H1 (cell line): ENCODE measurements around the gene TMEM108. TPM values are rescaled to one million over a fixed set of nuclear protein-coding genes. Genes with fewer than 3 reads are reported as not detected.

Experiments
- CEBPB ChIP-seq: IDR thresholded peaks from 2 replicates; pipeline ENCODE4 v1.6.1; 2012; ENCODE audit warnings: low read depth, low read length
- KDM4A ChIP-seq: IDR thresholded peaks from one replicate; pipeline ENCODE4 v1.7.1; 2012; ENCODE audit warnings: low read depth, mild to moderate bottlenecking, moderate library complexity, low read length, inconsistent platforms; ENCODE audit not compliant: severe bottlenecking
- SIX5 ChIP-seq: IDR thresholded peaks from 2 replicates; pipeline ENCODE4 v1.6.1; 2011; ENCODE audit warnings: mild to moderate bottlenecking, low read depth, low read length
- SP1 ChIP-seq: IDR thresholded peaks from 2 replicates; pipeline ENCODE4 v1.6.1; 2011; ENCODE audit warnings: low read depth, low read length
- SP2 ChIP-seq: IDR thresholded peaks from 2 replicates; pipeline ENCODE4 v1.6.1; 2012; ENCODE audit warnings: mild to moderate bottlenecking, low read length, inconsistent platforms
- TCF12 ChIP-seq: IDR thresholded peaks from 2 replicates; pipeline ENCODE4 v1.6.1; 2011; ENCODE audit warnings: low read depth, mild to moderate bottlenecking, low read length
- polyA plus RNA-seq, 7 experiments: library from polyadenylated mRNA; depleted of rRNA in 3 of 7; stranded (reverse) in 5 of 7; unstranded in 2 of 7; fragments of >200 nt in 5 of 7; fragments of 200-250 nt in 2 of 7; gene quantifications; 1 replicate in 5 of 7; 2 replicates in 1 of 7; 4 replicates in 1 of 7; pipeline versions ENCODE4 v1.2.1 to v1.2.3, GENCODE V29; 2011 to 2013; ENCODE audit warnings: missing spikeins in 2 of 7, mixed read lengths in 2 of 7
- total RNA-seq: library from RNA; stranded (reverse); fragmentation: NEBNext Ultra II Directional; extraction: Animal tissue kit (Norgen Biotek cat#: 25700); gene quantifications from 2 replicates; pipeline ENCODE4 v1.2.1, GENCODE V29; 2021

The TMEM108 gene
- total and polyA plus RNA-seq, 2 of the 8 experiments (the other 6 are each of a cell fraction or from before 2014, with no cell fraction given), result 14.3 to 16.2 TPM

GRCh38 chr3:133259767-133260166 is 221.6 kb downstream of the TMEM108 start (continued):
- no peak for TF ChIP-seq SP1
- no peak for TF ChIP-seq SP2
- TF ChIP-seq CEBPB, result no peak
- TF ChIP-seq KDM4A, result no peak
- no peak for TF ChIP-seq SIX5
- no peak for TF ChIP-seq TCF12
